HEK293T (cell line): ENCODE data around the gene FUT7.
"Not testable (repeated sequence)": the region's sequence is repeated elsewhere in the genome, so short reads cannot be mapped to it uniquely, and the experiment has no call there.

Experiments used
- BHLHE40 ChIP-seq: fragments of 450-650 bp; IDR thresholded peaks from 2 replicates; pipeline ENCODE4 v1.6.1; 2016; ENCODE audit warnings: mild to moderate bottlenecking, moderate library complexity, borderline replicate concordance
- FOXK2 ChIP-seq: fragments of 450-650 bp; IDR thresholded peaks from 2 replicates; pipeline ENCODE4 v1.6.1; 2016; ENCODE audit warnings: mild to moderate bottlenecking
- SP1 ChIP-seq: fragments of 450-650 bp; IDR thresholded peaks from 2 replicates; pipeline ENCODE4 v1.6.1; 2017
- SUZ12 ChIP-seq: fragments of 450-650 bp; IDR thresholded peaks from 2 replicates; pipeline ENCODE4 v1.6.1; 2016; ENCODE audit warnings: mild to moderate bottlenecking
- ZNF384 ChIP-seq: fragments of 450-650 bp; IDR thresholded peaks from 2 replicates; pipeline ENCODE4 v1.6.1; 2016

DNA sequence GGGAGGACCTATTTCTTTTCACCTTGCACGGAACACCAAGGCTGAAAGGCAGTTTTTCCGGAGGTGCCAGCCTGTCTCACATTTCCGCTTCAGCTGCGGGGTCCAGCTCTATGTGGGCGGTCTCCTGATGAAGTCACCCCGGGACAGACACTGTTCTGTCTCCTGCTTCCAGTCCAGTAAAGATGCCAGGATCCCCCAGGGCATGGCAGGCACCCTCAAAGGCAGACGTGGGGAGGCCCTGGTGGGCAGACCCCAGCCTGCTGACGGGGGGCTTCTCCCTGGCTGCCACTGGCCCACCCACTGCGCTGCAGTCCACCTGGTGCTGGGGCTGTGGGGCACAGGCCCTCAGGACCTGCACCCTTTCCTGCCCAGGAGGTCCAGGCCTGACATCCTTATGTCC lies 30.9 kb upstream of the FUT7 start:
- not testable (repeated sequence) for TF ChIP-seq BHLHE40, SUZ12, ZNF384, FOXK2, SP1
